Measurements from ENCODE around the gene ADCY3.

ADCY3 gene

DNA sequence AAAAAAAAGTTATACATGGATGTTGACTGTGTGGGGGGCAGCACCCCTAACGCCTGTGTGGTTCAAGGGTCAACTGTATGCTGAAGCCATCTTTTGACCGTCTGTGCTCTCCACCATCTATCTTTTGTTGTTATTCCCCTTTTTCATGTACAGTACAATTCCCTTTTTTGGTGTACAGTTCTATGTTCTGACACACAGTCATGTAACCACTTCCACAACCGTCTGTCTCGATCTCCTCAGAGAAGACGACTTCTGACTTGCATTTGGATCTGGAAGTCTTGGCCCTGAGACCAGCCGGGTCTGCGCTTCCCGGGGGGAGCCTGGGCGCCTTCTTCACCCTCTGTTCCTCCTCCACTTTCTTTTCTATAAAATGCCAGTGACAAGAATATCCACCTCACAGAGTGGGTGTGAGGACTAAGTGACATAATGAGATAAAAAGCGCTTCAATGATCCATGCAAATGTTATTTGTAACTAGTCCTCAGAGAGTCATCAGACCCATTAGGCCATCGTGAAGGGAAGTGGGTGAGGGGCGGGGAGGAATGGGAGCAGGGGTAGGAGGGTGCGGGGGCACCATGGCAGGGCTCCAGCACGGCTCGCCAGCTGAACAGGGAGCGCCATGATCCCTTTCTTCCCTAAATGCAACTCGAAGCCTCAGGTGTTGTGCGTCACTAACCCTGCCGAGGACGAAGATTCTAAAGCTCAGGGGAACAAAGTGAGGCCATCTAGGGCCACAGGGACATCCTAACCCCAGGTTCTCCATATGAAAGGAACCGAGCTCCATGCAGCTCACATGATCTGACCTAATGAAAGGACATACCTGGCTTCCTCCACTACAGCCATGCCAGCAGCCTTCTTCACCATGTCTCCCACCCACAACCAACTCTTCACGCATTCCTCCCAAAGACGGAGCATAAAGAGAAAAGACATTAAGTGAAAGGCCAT, 16.6 kb downstream of the ADCY3 start:
- DNase-seq (ENCODE audit: low read depth) = no peak

DNA sequence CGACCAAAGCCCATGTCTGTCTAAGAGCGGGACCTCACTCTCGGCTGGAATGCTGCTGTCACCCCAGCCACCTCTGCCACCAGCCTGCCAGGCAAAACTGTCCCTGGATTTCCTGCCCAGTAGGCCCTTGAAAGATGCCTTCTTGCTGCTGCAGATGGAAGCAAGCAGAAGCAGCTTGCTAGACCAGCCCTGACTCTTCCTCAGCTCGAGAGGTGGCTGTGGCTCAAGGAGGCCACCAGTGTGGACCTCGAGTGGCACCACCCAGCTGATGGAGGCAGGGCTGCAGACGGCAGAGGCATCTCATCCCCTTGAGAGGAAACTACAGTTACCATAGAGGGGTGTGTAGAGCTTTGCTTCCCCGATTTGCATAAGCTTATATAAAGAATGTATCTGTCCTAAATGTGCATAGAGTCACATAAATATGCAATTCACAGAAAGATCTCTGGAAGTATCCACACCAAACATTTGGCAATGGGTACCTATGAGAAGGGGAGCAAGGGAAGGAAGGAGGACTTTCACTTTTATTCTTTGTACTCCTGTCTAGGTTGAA, 20.6 kb downstream of the ADCY3 start:
- no peak for DNase-seq (ENCODE audit: low read depth)

DNA sequence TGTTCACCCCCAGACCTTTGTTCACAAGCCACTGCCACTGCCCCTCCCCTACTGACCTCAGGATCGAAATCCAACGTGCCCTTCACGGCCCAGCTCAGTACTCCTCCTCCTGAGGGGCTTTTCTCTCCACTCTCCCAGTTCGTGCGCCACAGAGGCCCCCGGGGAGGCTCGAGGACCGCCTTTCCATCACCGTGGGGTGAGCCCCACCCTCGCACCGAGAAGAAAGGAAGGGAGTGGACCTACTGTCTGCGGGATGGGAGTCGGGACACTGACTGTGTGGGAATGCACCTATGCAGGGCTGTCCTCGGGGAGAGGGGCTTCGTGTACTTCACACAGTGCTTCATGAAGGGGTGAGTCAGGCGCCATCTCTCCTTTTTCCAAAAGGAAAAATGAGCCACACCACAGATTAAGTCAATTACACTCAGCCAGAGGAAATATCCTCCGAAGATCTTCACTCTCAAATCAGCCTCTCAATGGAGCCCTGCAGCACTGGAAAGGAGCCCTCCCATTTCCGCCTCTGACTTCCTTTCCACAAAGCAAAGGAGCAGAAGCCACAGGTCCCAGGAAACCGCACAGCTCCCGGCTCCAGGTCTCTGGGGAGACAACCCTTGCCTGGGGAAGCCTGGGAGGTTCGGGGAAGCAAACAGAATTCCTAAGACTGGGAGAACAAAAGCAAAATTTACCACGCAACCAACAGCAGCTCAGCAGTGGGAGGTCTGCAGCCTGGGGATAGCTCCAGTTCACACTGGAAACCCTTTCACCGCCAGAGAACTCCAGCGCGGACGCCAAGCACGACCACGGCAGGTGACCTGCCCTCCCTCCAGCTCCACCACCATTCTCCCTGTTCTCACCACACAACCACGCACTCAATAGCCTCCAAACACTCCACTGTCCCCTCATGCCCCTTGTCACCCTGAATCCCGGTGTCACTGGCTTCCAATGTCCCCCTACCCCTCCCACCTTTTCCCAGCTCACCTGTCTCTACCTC, 21.6 kb downstream of the ADCY3 start:
- no peak for DNase-seq (ENCODE audit: low read depth)

DNA sequence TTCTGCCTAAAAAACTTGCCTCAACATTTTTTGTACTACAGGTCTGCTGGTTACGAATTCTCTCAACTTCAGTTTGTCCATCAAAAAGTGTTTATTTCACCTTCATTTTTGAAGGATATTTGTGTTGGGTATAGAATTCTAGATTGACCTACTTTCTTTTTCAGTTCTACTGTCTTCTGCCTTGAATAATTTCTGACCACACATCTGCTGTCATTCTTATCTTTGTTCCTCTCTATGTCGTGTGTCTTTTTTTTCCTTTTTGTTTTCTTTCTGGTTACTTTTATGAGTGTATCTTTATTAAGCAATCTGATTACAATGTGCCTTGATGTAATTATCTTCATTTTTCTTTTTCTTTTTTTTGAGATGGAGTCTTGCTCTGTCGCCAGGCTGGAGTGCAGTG, 25.3 kb downstream of the ADCY3 start:
- DNase-seq (ENCODE audit: low read depth) = no peak

DNA sequence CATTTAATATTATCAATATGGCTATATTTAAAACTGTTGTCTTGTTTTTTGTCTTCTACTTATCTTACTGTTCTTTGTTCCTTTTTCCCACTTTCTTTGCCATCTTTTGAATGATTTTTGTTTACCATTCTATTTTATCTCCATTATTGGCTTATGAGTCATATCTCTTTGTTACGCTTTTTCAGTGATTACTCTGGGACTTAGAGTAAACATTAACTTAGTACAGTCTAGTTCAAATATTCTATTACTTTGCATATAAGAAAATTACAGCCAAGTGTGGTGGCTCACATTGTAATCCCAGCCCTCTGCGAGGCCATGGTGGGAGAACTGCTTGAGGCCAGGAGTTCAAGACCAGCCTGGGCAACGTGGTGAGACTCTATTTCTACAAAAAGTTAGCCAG, 26.1 kb downstream of the ADCY3 start:
- no peak for DNase-seq (ENCODE audit: low read depth)

DNA sequence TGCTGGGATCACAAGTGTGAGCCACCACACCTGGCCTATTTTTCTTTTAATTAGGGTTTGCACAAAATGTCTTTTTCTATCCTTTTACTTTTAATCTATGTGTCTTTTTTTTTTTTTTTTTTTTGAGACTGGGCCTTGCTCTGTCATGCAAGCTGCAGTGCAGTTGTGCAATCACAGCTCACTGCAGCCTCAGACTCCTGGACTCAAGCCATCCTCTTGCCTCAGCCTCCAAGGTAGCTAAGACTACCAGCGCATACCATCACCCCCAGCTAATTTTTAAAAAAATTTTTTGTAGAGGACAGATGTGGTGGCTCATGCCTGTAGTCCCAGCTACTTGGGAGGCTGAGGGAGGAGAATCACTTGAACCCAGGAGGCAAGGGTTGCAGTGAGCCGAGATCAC, 27.1 kb downstream of the ADCY3 start:
- DNase-seq (ENCODE audit: low read depth) = no peak

DNA sequence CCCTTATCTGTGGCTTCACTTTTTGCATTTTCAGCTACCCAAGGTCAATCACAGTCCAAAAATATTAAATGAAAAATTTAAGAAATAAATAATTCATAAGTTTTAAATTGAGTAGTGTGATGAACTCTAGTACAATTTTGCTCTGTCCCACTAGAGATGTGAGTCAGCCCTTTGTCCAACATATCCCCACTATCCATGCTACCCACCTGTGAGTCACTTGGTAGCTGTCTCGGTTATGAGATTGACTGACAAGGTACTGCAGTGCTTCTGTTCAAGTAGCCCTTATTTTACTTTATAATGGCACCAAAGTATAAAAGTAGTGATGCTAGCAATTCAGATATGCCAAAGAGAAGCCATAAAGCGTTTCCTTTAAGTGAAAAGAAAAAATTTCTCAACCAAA, 28.8 kb downstream of the ADCY3 start:
- DNase-seq (ENCODE audit: low read depth) = no peak

DNA sequence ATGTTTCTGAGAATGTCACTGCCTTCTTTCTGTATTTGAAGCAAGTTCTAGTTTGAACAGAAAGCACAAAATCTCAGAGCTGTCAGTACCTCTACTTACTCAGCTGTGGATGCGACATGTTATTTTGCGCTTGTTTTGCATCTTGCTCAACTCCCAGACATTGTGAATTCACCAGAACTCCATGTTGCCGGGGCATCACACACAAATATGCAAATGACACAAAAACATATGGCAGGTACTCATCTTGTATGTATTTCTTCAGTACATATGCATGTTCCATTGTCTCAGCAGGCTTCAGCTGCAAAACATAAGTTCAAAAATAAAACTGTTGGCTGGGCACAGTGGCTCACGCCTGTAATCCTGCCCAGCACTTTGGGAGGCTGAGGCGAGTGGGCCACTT, 30.8 kb downstream of the ADCY3 start:
- no peak for DNase-seq (ENCODE audit: low read depth)

DNA sequence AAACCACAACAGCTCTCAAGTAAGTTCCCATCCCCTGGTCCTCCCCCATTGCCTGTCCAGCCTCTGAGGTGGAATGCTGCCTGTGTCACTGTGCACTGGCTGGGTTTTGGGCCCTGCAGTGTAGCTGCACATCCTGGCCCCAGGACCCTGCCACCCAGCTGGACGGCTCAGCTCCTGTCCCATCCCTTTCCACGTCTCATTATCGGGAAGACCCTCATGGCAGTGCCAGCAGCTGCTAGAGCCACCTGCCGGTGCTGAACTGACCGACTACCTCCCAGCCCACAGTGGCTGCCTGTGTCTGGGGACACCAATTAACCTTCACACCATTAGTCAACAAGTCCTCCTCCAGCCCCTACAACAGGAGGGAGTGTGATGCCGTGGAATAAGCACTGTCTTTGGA, 31.9 kb downstream of the ADCY3 start:
- no peak for DNase-seq (ENCODE audit: low read depth)

DNA sequence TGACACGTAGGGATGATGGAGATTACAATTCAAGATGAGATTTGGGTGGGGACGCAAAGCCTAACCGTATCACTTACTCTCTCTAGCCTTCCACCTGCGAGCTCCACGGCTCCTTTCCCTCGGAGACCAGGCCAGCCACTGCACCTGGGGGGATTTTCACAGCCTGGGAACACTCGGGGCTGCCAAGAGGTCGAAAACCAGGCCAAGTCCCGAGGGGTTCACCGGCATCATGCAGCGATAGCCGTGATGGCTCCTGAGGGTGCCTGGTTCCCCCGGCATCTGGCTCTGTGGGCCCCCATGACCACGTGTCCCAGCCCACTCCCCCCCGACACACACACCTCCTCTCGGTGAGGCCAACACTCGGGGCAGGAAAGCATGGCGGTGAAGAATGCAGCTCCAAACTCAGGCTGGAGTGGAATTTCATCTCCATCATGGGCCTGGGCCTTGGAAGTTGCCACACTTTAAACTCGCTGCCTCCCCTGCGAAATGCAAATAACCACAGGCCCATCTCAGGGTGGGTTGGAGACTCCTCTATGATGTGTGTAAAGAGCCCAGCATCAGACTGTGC, 32.6 kb downstream of the ADCY3 start:
- no peak for DNase-seq (ENCODE audit: low read depth)

DNA sequence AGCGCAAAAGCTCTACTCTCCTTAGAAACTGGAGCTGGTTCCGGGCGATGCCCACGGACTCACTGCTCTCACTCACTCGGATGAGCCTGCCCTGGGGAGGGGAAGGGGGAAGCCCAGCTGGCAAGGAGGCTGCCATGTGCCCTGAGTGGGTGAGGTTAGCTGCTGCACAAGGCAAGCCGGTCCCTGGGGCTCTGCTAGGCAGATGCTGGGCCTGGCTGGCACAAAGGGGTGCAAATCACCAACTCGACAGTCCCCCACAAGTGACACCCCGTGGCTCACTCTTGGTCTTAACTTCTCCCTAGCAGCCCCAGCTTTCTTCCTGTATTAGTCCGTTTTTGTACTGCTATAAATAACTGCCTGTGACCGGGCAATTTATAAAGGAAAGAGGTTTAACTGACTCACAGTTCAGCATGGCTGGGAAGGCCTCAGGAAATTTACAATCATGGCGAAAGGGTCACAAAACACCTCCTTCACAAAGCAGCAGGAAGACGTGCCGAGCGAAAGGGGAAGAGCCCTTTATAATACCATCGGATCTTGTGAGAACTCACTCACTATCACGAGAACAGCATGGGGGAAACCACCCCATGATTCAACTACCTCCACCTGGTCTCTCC, 33.2 kb downstream of the ADCY3 start:
- DNase-seq (ENCODE audit: low read depth) = no peak

DNA sequence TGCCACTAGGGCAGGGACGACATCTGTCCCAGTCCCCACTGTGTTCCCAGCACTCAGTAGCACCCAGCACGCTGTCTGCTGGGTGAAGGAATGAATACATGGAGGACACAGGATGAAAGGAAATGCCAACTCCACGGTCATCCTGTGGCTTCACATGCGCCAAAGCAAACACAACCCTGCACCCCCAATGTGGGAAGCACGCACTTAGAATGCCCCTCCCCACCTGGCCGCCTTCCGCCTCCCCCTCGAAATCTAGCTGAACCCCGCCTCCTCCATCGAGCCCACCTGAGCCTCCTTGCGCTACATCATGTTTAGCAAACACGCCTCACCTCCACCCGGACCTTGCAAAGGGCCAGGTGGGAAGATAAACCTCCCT, 33.9 kb downstream of the ADCY3 start:
- DNase-seq (ENCODE audit: low read depth) = no peak

DNA sequence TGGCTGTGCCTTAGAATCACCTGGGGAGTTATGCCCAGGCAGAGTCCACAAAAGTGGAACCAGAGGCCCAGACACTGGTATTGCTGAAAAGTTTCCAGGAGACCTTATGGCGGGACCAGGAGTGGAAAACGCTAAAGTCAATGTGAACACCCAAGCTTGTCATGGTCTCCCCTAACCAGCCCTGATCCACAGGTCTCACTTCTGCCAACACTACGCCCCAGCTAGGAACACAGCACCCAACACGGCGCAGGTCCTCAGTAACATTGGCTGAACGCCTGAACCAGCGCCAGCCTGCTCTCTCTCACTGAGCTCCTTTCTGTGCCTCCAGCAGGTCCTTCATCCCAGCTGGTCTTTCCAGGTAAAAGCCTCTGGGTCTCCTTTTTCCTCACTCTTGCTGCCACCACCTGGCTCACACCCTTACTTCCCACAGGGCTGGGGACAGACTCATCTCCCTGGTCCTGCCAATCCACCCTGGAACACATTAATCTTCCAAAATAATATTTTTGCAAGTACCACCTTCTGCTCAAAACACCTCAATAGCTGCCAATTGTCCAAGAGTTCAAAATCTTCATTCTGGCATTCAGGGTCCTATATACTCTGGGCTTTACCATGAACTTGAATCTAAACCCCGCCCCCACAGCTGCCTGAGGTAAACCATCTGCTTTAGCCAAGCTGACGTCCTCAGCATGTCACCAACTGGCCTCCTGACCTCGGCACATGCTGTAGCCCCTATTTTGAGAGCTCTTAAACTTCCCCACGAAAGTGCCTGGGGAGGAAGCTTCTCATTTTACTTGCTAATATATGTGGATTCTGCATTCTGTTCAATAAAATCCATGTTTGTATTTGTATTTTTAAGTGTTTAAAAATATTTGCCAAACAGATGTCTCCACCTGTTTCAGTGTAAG, 34.6 kb downstream of the ADCY3 start:
- no peak for DNase-seq (ENCODE audit: low read depth)

DNA sequence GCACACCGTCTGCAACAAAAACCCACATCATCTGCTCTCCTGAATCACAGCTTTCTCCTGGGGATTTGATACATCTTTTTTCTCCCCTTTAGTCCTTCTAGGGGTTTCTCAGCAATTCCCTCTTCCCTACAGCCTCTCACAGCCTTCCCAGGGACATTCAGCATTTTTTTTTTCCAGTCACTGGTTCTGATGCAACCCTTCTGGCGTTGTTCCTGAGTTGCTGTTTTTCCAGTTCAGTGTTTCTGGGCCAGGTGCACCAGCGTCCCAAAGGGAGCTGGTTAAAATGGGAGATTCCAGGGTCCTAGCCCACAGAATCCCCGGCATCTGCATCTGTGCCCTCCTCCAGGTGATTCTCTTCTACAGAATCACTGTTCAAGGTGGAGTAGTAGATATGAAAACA, 36.1 kb downstream of the ADCY3 start:
- DNase-seq (ENCODE audit: low read depth) = no peak

DNA sequence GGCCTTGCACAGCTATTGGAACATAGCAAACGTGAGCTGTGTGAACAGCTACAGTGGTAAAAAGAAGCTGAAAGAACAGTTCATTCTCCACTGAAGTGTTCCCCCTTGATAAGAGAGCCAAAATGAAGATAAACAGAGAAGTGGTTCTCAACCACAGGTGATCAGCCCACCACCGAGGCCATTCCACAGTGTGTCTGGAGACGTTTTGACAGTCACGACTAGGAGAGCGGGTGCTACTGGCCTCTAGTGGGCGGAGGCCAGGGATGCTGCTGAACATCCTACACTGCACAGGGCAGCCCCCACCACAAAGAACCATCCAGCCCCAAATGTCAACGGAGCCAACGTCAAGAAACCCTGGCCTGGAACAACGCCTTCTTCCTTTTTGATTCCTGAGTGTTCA, 38.4 kb downstream of the ADCY3 start:
- no peak for DNase-seq (ENCODE audit: low read depth)

DNA sequence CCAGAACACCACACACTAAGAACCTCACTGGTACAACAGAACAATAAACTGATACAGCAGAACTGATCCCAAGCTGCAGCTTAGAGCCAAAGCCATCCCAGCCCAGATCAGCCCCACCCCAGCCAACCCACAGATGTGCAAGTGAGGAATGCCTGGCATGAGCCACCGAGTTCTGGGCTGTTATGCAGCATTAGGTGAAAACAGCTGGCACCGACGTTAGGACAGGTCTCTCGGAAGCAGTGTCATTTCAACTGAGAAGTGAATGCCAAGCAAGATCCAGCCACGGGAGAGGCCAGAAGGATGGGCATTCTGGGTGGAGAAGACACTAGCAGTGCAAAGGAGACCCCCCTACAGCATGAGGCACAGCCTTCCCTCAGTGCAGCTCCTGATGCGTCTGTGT, 38.9 kb downstream of the ADCY3 start:
- no peak for DNase-seq (ENCODE audit: low read depth)

DNA sequence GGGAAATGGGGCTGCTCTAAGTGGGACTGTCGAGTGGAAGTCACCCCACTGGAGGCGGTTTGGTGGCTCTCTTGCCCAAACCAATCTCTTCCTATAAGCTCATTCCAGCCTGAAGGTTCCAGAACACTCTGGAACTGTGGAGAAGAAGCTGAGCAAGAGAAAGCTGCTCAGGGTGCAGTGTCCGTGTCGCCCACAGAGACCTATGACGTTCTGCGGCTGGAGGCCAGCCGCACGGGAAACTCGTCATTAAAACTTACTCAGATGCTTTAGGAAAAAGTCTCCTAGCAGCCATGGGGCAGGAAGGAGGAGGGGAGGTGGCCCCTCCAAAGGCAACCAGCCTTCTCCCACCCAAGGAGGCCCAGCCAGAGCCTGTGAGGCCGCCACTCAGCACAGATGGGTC, 41.7 kb downstream of the ADCY3 start:
- no peak for DNase-seq (ENCODE audit: low read depth)

DNA sequence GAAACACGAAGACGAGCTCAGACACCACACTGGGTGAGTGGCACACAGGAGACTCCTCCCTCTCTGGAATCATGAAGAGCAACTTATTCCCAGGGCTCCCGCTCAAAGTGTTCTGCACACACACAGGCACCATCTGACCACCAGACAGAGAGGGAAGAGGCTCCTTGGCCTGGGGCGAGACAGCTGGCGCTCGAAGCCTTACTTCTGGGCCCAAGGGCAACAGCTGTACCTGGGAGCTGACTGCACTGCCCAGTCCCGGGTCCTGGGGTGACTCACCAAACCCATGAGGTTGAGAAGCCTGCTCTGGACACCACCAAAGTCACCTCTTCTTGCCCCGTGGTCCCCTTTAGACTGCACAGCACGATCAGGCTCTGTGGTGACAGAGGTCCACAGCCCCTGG, 42.4 kb downstream of the ADCY3 start:
- no peak for DNase-seq (ENCODE audit: low read depth)

DNA sequence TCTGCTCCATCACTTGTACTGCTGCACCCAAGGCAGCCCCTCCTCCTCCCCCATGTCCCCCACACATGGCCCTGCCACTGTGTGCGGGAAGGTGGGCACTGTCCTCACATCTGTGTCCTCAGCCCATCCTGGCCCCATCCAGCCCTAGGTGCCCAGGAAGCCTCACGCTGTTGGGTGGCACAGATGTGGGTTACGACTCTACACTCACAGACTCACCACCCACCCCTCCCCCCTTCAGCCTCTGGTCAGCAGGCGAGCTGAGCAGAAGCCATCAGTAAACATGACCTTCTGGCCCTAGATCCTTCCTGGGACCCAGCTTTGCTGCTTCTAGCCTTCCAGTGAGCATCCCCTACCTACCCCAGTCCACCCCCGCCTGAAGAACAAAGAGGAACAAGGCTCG, 43.0 kb downstream of the ADCY3 start:
- DNase-seq (ENCODE audit: low read depth) = no peak

DNA sequence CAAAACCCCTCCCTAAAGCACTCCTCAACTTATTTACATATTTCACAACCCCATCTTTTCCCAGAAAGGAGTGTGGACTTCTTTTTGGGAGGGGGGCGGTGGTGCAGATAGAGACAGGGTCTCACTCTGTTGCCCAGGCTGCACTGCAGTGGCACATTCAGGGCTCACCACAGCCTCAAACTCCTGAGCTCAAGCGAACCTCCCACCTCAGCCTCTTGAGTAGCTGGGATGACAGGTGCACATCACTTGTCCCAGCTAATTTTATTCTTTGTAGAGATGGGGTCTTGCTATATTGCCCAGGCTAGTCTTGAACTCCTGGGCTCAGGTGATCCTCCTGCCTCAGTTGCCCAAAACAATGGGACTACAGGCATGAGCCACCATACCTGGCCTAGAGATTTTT, 44.1 kb downstream of the ADCY3 start:
- DNase-seq (ENCODE audit: low read depth) = no peak

DNA sequence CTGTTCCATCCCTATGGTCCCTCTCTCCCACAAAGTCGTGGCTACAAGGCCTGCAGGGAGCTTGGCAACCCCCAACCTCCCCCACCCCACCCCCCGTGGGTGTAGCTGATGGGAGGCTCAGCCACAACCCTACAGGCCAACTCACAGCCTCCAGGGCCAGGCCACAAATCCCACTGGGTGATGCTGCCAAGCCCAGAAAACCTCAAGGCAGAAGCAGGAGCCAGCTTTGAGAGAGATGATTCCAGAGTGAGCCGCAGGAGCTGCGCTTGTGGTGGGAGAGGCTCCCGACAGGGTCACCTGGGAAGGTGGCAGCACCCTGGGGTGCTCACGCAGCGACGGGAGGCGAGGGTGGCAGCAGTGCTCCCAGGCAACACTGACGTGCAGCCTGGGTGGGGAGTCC, 44.8 kb downstream of the ADCY3 start:
- DNase-seq (ENCODE audit: low read depth) = no peak

Measured in GM04503 (cell line).